ENCODE data around the gene ADSL.

The ADSL gene

GRCh38 chr22:40406063-40406890 is 60.0 kb downstream of the ADSL start:
- no peak for DNase-seq

- no peak for DNase-seq
These were observed 60.9 kb downstream of the ADSL start for GRCh38 chr22:40407021-40407761.

- no peak for DNase-seq
These were observed 61.8 kb downstream of the ADSL start for GRCh38 chr22:40407831-40408717.

- DNase-seq, result no peak
These were observed 62.7 kb downstream of the ADSL start for GRCh38 chr22:40408718-40409612.

GRCh38 chr22:40409613-40410113 is 63.4 kb downstream of the ADSL start:
- no peak for DNase-seq

GRCh38 chr22:40410272-40410671 is 64.0 kb downstream of the ADSL start:
- DNase-seq, result no peak

- no peak for DNase-seq
These were observed 64.6 kb downstream of the ADSL start for GRCh38 chr22:40410731-40411505.

GRCh38 chr22:40411506-40411861 is 65.2 kb downstream of the ADSL start:
- no peak for DNase-seq

GRCh38 chr22:40412441-40412840 is 66.1 kb downstream of the ADSL start:
- DNase-seq, result no peak

- no peak for DNase-seq
These were observed 67.6 kb downstream of the ADSL start for GRCh38 chr22:40413873-40414272.

GRCh38 chr22:40414311-40414710 is 68.0 kb downstream of the ADSL start:
- no peak for DNase-seq

GRCh38 chr22:40414838-40415505 is 68.7 kb downstream of the ADSL start:
- DNase-seq, result no peak

- DNase-seq, result no peak
These were observed 69.4 kb downstream of the ADSL start for GRCh38 chr22:40415531-40416266.

GRCh38 chr22:40416267-40416570 is 69.9 kb downstream of the ADSL start:
- DNase-seq, result no peak

GRCh38 chr22:40416636-40417035 is 70.3 kb downstream of the ADSL start:
- DNase-seq, result no peak

- no peak for DNase-seq
These were observed 70.7 kb downstream of the ADSL start for GRCh38 chr22:40417041-40417440.

- no peak for DNase-seq
These were observed 71.6 kb downstream of the ADSL start for GRCh38 chr22:40417881-40418280.

- DNase-seq, result peak; percentile 81
These were observed 72.3 kb downstream of the ADSL start for GRCh38 chr22:40418366-40419201.

GRCh38 chr22:40419718-40420117 is 73.4 kb downstream of the ADSL start:
- DNase-seq, result no peak
